HG03558 (cell line): ENCODE results near the gene CREB3L1.

ENCODE experiments used
- ATAC-seq: cut with Tn5 transposase; IDR thresholded peaks from one replicate; pipeline ENCODE4 v1.9.1; 2021; ENCODE audit warnings: moderate number of reproducible peaks; ENCODE audit not compliant: unreplicated experiment; ENCODE audit errors: extremely low read depth

CREB3L1 gene

GRCh38 chr11:46337626-46338345 is 60.3 kb downstream of the CREB3L1 start:
- no peak for ATAC-seq

DNA sequence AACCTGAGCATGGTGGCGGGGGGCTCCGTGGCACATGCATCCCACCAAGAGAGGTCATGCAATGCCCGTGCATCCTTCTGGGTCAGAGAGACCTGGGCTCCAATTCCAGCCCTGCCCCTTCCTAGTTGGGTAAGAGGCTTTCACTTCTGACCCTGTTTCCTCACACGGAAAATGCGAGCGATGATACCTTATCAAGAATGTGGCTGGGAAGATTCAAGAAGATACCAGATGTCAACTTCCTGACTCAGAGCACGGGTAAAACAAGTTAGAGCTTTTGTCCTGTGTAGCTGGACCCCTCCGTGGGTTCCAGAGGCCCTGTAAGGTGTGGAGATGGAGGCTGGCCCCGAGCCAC is 61.1 kb downstream of the CREB3L1 start:
- no peak for ATAC-seq

GRCh38 chr11:46338988-46339666 is 61.7 kb downstream of the CREB3L1 start:
- no peak for ATAC-seq

DNA sequence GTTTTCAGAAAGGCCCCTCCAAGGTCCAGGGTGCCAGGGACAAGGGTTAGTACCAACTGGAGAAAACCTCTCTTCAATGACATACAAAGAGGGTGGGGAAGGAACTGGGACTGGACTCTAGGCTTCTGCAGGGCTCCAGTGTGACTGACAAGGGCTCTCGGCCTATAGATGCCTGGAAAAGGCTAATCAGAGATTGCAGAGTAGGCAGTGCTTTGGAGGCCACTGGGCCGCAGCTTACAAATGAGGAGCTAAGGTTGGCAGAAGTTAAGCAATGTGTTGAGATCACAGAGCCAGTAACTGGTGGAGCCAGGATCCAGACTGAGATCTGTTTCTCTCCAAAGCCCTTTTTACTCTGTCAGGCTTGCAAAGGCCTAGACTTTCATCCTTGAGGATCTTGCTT is 62.4 kb downstream of the CREB3L1 start:
- ATAC-seq, result no peak

GRCh38 chr11:46341454-46341853 is 64.0 kb downstream of the CREB3L1 start:
- ATAC-seq, result no peak

DNA sequence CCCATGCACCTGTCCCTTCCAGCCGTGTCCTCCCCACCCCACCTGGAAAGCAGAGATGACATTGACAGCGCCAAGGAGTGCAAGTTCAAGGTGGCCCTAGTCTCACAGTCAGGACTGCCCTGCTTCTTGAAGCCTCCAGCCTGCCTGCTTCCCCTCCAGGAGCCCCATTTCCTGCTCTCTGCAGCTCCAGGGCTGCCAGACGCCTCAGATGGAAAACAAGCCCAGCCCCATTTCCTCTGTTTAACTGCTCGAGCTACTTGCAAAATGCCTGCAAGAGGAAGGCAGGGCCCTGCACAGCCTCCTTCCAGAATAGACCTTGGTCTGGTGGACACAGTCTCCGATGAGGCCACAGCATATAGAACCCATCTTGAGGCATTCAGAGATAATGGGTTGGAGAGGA is 64.8 kb downstream of the CREB3L1 start:
- no peak for ATAC-seq

- ATAC-seq, result no peak
Measured at GRCh38 chr11:46343520-46343919, 66.1 kb downstream of the CREB3L1 start.

DNA sequence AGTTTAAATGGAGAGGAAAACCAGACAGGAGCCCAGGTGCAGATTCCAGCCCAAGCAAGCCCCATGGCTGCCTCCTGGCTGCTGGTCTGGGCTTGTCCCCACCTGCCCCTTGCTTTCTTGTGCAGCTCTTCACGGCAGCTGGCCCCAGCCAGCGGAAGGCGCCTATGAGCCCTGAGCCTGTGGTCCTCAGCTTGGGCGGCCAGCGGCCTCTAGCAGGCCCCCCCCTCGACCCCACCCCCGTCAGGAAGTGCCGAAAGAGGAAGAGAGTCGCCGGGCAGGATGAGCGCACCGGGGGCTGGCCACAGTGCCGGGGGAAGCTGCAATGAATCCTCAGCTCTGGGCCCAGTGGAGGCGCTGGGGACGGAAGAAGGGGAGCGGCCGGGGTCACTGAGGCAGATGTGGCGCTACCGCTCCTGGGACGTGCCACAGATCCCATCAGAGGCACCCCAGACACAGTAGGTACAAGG is 67.7 kb downstream of the CREB3L1 start:
- ATAC-seq, result no peak

- ATAC-seq, result no peak
Measured at GRCh38 chr11:46345881-46346484, 68.5 kb downstream of the CREB3L1 start.

GRCh38 chr11:46346886-46347636 is 69.6 kb downstream of the CREB3L1 start, which contains the start of gene DGKZ:
Gene DGKZ (plus strand): TSS chr11:46347463. CDS start chr11:46347660, 197 bp downstream.
- peak; percentile 41 for ATAC-seq

DNA sequence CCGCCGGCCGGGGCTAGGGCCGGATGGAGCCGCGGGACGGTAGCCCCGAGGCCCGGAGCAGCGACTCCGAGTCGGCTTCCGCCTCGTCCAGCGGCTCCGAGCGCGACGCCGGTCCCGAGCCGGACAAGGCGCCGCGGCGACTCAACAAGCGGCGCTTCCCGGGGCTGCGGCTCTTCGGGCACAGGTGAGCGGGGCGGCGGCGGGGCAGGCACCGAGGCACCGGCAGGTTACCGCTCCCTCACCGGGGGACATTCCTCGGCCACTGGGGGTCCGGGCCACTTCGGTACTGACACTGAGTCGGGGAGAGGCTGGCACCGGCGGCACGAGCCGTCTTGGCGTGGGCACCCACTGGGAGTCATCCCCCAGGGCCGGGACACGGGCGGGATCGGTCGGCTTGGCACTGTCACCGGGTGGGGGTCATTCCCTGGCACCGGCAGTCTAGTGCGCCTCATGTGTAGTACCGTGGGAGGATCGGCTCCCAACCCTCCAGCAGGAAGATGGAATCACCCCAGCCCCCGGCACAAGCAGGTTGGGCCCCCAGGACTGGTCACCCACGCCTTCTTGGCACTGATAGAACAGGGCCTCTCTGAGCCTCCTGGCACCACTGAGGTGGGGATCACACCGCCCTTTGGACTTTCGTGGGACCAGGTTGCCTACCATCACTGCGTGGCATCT is 70.3 kb downstream of the CREB3L1 start:
- no peak for ATAC-seq

DNA sequence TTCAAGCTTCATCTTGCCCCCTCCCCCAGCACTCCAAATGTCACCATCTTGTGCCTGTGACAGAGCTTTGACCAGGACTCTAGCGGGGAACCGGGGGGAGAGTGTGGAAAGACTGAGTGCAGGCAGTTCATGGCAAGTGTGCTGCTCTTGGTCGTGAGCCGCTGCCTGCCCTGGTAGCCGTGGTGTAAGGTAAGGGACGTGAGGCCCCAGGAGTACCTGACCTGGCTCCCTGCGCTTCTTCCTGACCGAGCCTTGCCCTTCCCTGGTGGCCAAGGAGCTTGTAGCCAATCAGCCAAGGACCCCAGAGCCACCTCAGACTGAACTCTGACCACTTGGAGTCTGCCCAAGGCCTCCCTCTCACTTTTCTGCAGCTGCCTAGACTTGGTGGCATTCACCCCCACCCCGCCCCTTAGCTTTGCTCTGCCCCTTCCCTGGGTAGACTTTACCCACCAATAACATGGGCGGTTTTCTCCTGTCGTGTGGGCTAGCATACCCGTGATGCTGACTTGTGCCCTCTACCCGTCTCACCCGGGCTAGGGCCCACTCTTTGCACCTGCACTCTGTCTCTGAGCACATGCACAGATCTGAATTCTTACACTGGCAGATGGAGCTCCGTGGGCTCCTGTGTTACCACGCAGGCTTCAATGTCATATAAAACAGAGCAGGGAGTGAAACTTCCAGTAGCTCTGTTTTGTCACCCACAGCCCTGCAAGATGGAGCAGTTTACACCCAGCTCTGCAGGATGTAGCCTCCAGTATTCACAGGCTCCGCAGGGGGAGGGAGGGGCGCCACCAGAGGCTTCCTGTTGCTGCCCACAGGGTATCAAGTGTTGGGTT is 71.3 kb downstream of the CREB3L1 start:
- ATAC-seq, result no peak

- ATAC-seq, result no peak
Measured at GRCh38 chr11:46350695-46351094, 73.2 kb downstream of the CREB3L1 start.

GRCh38 chr11:46351148-46351547 is 73.7 kb downstream of the CREB3L1 start:
- no peak for ATAC-seq

GRCh38 chr11:46351606-46352005 is 74.1 kb downstream of the CREB3L1 start:
- ATAC-seq, result no peak

GRCh38 chr11:46352063-46352841 is 74.8 kb downstream of the CREB3L1 start:
- no peak for ATAC-seq

- no peak for ATAC-seq
Measured at GRCh38 chr11:46353698-46354097, 76.2 kb downstream of the CREB3L1 start.

GRCh38 chr11:46356924-46357482 is 79.5 kb downstream of the CREB3L1 start:
- no peak for ATAC-seq
